ENCODE data around the gene KRTAP9-1.

- TF ChIP-seq JUN (CRISPR knock-in tag; IDR thresholded peaks at IDR 0.05) (no peak), CTCF (IDR thresholded peaks at IDR 0.05) (no peak), ATF2 (CRISPR knock-in tag; IDR thresholded peaks at IDR 0.05; ENCODE audit: borderline replicate concordance, low read depth) (no peak), ZBTB43 (CRISPR knock-in tag; IDR thresholded peaks at IDR 0.05) (no peak), ZNF121 (CRISPR knock-in tag; IDR thresholded peaks at IDR 0.05) (no peak), ELF4 (CRISPR knock-in tag; IDR thresholded peaks at IDR 0.05; ENCODE audit: low read depth) (no peak), USF2 (CRISPR knock-in tag; IDR thresholded peaks at IDR 0.05) (no peak), E2F1 (CRISPR knock-in tag; IDR thresholded peaks at IDR 0.05) (no peak), SMAD4 (CRISPR knock-in tag; IDR thresholded peaks at IDR 0.05) (no peak), ATF3 (CRISPR knock-in tag; conservative IDR thresholded peaks at IDR 0.05) (no peak), NR1H2 (CRISPR knock-in tag; IDR thresholded peaks at IDR 0.05) (no peak)
Measured at GRCh38 chr17:41231731-41232130, 42.0 kb downstream of the KRTAP9-1 start.

Data from WTC11 (cell line).